HG02588 (cell line): Measurements from ENCODE around the gene ANKRD18B.
"Not testable (repeated sequence)": the region's sequence is repeated elsewhere in the genome, so short reads cannot be mapped to it uniquely, and the experiment has no call there.

Experiments used
- ATAC-seq: cut with Tn5 transposase; IDR thresholded peaks from one replicate; pipeline ENCODE4 v1.9.1; 2021; ENCODE audit warnings: mild to moderate bottlenecking, moderate library complexity; ENCODE audit not compliant: unreplicated experiment

The ANKRD18B gene

DNA sequence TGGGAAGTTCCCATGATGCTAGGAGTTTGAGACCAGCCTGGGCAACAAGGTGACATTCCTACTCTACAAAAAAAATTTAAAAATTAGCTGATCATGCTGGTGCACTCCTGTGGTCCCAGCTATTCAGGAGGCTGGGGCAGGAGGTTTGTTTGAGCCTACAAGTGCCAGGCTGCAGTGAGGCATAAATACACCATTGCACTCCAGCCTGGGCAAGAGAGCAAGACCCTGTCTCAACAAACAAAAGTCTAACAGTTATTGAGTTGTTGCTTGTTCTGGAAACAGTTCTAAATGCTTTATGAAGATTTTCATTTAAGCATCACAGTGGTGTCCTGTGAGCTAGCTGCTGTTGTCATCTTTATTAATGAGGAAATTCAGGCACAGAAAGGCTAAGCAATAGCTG, 4.0 kb downstream of the ANKRD18B start:
- not testable (repeated sequence) for ATAC-seq

DNA sequence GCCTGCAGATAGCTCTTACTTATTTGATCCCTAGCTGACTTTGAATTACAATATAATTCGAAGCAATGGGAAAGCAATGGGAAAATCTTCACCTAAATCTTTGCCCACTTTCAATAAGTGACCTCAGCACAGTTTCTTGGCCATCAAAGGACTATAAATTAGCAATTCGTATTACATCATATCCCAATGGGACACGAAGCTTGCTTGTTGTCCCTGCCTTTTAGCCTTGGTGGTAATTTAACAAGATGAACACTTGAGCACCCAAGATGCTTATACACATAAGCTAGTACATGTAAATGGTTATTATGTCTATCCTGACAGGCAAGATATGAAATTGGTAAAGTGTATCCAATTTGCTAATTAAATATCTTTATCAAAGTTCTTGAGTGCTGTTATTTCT, 9.9 kb downstream of the ANKRD18B start:
- not testable (repeated sequence) for ATAC-seq

DNA sequence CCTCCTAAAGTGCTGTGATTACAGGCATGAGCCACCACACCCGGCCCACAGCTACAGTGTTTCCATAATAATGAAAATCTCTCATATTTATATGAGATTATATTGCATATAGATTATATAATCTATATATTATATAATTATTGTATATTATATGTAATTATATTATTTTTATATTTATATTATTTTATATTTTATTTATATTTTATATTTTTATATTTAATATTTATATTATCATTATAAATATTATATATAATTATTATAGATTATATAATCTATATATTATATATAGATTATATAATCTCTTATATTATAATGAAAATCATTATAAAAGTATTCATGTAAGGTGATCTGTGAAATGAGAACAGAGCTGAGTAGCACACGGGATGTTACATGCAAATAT, 11.5 kb downstream of the ANKRD18B start:
- ATAC-seq: no peak

DNA sequence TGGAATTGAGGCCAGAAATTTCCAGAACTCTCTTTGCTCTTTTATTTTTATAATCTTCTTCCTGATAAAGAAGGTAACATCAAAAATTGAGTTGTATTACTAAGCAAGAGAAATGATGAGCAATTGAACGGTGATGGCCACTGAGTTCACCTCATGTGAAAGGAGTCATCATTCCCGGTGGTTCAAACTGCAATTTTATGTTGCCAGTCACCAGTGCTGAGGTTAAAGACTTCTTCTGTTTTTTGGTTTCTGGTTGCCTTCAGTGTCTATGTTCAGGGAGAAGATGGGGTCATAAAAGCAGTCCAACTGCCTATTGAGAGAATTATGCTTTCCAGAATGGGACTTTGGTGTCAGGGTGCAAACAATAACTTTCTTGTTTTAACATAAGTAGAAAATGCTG, 19.4 kb downstream of the ANKRD18B start:
- ATAC-seq: not testable (repeated sequence)

DNA sequence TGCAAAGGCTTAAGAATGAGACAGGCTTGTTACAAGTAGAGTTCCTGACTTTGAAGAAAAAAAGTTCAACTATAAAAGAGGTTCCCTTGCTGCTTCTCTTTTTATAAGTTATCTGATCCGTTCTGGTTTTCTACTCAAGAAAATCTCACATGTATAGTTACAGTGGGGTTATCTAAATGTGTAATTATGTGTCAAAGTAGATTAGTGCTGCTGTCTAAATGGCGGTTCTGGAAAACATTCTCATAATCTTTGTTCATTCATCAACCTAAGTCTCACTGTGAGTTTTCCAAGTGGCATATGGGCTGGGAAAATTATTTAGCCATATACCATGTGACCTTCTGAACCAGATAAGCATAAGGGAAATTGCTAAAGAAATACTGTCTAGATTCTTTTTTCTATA, 21.7 kb downstream of the ANKRD18B start:
- not testable (repeated sequence) for ATAC-seq

DNA sequence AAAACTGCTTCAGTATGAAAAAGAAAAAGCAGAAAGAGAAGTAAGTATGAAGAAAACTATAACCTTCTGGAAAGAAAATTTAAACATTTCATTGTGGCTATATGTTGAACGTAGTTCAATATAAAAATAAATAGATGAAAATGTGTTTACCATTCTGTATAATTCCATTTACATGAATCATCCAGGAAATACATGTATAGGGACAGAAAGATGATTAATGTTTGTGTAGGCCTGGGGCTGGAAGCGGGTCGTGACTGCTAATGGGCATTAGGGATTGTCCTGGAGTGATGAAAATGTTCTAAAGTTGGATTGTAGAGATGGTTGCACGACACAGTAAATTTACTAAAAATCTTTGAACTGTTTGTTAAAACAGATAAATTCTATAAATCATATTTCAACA, 24.8 kb downstream of the ANKRD18B start:
- ATAC-seq: not testable (repeated sequence)

DNA sequence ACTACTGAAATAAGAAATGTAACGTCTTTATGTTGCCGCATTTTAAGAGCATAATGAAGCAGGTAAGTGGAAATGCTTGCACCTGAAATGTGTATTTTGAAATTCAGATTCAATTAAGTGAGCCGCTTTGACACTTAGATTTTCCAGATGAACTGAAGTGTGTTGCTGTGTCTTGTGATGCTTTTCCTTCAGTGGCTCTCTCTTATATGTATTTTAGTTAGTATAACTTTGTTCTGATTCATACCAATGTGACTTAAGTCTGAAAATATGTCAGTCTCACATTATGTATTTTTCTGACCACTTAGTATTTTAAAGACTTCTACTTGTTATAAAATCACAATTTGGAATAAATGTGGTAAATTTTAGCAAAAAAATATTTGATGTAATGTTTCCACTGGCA, 25.4 kb downstream of the ANKRD18B start:
- ATAC-seq: not testable (repeated sequence)

DNA sequence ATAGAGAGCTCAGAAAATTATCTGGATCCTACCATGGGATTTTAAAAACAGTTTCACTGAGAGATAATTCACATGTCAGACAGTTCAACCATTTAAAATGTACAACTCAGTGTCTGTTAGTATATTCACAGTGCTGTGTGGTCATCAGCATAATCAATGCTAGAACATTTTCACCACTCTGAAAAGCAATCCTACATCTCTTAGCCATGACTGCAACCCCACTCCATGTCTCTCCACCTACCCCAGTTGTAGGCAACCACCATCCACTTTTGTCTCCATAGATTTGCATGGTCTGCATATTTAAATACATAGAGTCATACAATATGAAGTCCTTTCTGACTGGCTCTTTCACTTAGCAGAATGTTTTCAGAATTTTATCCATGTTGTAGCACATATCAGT, 27.1 kb downstream of the ANKRD18B start:
- ATAC-seq: not testable (repeated sequence)

DNA sequence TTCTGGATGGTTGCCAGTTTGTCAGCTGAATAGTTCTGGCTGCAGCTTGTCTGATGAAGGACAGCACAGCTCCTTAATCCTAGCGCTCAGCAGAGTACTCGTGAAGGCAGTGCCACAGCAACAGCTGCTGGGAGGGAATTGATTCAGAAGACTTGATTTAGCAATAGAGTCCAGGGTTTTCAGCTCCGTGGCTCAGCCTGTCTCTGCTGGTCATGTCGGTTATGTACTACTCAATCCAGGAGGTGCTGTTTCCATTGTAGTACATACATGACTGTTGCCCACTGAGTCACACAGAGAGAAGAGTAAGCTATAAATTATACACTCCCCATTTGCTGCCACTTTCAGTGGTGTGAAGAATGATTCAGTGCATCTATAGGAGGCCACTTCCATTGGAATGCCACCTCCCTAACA, 28.3 kb downstream of the ANKRD18B start:
- not testable (repeated sequence) for ATAC-seq

DNA sequence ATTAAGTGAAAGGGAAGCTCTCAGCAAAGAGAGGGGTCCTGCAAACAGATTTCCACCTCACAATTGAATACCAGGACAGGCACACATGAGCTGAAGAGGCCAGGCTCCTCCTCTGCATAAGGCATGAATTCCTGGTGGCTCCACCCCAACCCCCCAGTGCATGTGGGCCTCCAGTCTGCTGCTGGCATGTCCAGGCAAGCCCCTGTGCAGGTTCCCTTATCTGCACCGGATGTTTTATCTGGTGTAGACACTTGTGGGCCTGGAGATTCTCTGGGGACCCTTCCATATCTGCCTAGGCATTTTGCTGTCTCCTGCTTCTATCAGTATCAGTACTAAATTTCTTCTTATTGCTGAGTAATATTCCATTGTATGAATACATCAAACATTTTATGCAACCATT, 36.2 kb downstream of the ANKRD18B start:
- ATAC-seq: not testable (repeated sequence)

DNA sequence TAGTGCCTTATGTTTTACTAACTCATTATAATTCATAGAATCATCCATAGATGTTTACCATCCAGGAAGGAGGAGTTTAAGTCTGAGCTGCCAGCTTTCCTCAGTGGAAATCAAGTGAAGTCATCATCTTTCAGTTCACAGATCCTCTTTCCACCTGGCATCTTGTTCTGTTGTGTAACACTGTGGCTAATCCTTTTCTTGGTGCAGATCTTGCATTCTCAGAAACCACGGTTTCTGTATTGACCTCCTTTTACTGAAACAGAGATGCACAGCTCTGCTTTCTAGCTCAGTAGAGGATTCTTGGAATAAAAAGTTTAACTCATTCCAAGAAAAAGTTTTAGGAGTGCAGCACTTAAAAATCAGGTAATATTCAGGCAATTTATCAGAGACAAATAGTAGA, 38.1 kb downstream of the ANKRD18B start:
- ATAC-seq: not testable (repeated sequence)

DNA sequence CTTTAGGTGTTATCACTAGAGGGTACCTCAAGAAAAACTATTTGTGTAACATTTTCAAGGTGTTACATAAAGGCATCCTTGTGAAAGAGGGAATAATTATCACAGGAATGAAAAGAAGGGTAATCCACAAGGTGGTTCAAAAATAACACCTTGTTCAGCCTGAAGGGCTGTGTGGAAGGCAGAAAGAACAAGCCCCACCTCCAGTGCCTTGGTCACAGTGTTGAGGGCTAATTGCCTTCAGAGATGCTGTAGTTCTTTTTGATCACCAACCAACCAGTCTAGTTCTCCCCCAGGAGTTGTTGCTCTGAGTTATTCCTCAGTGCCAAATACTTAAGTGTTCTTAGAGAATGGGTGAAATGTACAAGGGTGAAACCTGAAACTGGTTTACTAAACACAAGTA, 43.7 kb downstream of the ANKRD18B start:
- ATAC-seq: not testable (repeated sequence)

DNA sequence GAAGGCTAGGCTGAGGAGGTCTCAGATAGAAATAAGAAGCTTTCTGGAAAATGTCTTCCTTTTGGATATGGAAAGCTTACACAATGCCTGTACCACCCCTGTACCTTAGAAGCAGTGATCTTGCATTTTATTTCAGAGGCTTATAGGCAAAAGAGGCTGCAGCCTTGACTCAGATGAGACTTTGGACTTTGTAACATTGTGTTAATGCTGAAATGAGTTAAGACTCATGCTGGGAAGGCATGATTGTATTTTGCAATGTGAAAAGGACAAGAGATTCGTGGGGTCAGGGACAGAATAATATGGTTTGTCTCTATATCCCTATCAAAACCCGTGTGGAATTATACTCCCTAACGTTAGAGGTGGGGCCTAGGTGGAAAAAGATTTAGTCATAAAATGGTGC, 53.7 kb downstream of the ANKRD18B start:
- ATAC-seq: not testable (repeated sequence)

DNA sequence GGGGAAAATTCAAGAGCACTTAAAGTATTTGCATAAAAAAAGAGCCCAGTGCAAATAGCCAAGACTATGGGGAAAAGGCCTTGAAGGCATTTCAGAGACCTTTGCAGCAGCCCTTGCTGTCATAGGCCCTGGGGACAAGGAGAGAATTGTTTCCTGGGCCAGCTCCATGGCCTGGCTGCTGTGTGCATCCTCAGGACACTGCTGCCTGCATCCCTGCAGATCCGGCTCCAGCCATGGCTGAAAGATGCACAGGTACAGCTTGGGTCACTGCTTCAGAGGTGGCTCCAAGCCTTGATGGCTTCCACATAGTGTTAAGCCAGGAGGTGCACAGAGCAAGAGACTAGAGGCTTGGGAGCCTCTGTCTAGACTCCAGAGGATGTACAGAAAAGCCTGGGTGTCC, 55.9 kb downstream of the ANKRD18B start:
- ATAC-seq: not testable (repeated sequence)

DNA sequence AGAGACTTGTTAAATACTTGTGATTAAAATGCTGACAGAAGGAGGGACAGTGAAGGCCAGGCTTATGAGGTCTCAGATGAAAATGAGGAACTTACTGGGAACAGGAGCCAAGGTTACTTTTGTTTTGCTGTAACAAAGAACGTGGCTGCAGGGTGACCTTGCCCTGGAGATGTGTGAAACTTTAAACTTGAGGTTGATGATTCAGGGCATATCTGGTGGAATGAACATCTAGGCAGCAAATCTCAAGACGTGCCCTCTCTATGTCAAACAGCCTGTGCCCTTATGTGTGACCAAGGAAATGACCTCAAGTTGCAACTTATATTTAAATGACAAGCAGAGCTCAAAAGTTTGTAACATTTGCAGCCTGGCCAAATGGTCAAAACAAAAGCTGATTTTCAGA, 58.6 kb downstream of the ANKRD18B start:
- ATAC-seq: not testable (repeated sequence)

DNA sequence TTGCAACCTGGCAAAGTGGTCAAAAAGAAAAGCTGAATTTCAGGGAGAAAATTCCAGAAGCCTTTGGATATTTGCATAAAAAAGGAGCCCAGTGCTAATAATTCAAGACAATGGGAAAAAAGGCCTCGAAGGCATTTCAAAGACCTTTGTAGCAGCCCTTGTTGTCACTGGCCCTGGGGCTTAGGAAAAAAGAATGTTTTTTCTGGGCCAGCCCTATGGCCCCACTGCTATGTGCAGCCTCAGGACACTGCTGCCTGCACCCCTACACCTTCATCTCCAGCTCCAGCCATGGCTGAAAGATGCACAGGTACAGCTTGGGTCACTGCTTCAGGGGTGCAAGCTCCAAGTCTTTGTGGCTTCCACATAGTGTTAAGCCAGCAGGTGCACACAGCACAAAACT, 62.1 kb downstream of the ANKRD18B start:
- ATAC-seq: not testable (repeated sequence)

DNA sequence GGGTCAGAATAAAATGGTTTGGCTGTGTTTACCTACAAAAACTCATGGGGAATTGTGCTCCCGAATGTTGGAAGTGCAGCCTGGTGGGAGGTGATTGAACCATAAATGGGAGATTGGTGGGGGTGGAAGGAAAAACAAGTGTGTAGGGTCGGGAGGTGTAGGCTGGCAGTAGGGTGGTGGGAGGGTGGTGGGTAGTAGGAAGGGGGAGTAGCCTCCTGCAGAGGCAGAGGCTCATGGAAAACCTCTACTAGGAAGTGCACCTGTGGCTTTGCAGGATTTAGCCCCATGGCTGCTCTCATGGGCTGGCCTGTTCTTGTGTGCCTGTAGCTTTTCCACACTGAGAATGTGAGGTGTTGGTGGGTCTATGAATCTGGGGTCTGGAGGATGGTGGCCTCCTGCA, 63.7 kb downstream of the ANKRD18B start:
- not testable (repeated sequence) for ATAC-seq

DNA sequence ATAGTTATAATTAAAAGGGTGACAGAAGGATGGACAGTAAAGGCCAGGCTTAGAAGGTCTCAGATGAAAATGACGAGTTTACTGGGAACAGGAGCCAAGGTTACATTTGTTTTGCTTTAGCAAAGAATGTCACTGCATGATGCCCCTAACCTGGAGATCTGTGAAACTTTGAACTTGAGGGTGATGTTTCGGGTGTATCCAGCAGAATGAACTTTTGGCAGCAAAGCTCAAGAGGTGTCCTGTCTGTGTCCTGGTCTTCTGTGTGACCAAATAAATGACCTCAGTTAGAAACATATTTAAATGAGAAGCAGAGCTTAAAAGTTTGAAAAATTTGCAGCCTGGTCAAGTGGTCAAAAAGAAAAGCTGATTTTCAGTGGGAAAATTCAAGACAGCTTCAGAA, 64.8 kb downstream of the ANKRD18B start:
- ATAC-seq: not testable (repeated sequence)

DNA sequence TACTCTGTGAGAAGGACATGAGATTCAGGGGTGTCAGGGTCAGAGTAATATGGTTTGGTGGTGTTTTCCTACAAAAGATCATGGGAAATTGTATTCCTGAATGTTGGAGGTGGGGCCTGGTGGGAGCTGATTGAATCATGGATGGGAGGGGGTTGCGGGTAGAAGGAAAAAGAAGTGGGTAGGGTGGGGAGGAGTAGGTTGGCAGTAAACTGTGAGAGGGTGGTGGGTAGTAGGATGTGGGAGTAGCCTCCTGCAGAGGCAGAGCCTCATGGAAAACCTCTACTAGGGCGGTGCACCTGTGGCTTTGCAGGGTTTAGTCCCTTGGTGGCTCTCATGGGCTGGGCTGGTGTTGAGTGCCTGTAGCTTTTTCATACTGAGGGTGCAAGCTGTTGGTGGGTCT, 66.8 kb downstream of the ANKRD18B start:
- not testable (repeated sequence) for ATAC-seq

DNA sequence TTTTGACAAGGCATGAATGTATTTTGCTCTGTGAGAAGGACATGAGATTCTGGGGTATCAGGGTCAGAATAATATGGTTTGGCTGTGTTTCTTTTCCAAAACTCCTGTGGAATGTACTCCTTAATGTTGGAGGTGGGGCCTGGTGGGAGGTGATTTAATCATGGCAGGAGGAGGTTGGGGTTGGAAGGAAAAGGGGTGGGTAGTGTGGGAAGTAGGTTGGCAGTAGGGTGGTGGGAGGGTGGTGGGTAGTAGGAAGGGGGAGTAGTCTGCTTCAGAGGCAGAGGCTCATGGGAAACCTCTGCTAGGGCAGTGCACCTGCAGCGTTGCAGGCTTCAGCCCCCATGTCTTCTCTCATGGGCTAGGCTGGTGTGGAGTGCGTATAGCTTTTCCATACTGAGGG, 72.9 kb downstream of the ANKRD18B start:
- not testable (repeated sequence) for ATAC-seq

DNA sequence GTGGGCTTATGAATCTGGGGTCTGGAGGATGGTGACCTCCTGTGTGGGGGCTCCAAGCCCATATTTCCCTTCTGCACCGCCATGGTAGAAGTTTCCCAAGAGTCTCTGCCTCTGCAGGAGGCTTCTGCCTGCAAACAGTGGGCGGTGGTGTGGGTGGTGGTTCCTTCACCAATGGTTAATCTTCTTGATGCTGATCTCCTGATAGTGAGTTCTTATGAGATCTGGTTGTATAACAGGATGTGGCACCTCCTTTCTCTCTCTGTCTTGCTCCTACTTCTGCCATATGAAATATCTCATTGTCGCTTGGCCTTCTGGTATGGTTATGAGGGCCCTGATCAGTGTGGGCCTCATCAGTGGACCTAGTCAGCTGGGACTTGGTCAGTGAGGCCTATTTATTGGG, 73.3 kb downstream of the ANKRD18B start:
- not testable (repeated sequence) for ATAC-seq

DNA sequence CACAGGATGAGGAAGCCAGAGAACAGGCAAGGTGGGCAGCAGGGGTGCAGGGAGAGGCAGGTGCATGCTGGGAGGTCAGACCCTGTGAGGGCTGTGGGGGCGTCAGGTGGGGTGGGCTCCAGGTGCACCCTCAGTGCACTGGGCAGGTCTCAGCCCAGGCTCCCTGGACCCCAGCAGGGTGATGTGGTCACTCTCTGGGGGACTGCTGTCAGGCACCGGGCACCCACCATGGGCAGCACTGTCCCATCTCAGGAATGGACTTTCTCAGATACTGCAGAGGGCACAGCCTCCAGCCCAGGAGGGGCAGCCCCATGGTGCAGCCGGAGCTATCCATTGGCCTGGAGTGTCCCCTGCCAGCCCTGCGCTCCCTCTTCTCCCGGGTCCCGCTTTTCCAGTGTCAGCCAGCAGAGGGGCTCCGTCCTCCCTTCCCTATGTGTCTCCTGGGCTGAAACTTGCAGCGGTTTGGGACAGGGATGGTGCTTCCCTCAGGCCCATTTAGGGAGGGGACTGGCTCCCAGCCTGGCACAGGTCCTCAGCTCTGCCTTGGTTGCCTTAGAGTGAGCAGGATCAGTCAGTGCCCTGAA, 74.8 kb downstream of the ANKRD18B start:
- ATAC-seq: not testable (repeated sequence)

DNA sequence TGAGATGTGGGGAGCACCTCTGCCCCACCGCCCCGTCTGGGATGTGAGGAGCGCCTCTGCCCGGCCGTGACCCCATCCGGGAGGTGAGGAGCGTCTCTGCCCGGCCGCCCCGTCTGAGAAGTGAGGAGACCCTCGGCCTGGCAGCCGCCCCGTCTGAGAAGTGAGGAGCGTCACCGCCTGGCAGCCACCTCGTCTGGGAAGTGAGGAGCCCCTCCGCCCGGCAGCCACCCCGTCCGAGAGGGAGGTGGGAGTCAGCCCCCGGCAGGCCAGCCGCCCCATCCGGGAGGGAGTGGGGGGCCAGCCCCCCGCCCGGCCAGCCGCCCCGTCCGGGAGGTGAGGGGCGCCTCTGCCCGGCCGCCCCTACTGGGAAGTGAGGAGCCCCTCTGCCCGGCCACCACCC, 76.9 kb downstream of the ANKRD18B start:
- not testable (repeated sequence) for ATAC-seq
